Mesenchymal stem cell (in vitro differentiated cells and primary cell): ENCODE measurements around the gene BTN3A1.
A peak's percentile ranks its signal among the peaks of the same experiment; 100 is the strongest.

Experiments
- DNase-seq: peaks from one replicate; pipeline ENCODE4 v3.0.0-alpha.2; 2013
- H2AFZ ChIP-seq: one replicate; pipeline ENCODE4 v1.6.1; 2013; ENCODE audit warnings: low read depth, mild to moderate bottlenecking, control low read depth, inconsistent platforms, low read length, moderate library complexity
- H2AK5ac ChIP-seq: 2 replicates; pipeline ENCODE4 v1.6.1; 2013; ENCODE audit warnings: low read length, moderate library complexity, mild to moderate bottlenecking, inconsistent platforms; ENCODE audit not compliant: severe bottlenecking
- H2BK120ac ChIP-seq: one replicate; pipeline ENCODE4 v1.6.1; 2013; ENCODE audit warnings: low read depth, mild to moderate bottlenecking, inconsistent platforms, low read length, moderate library complexity
- H2BK12ac ChIP-seq, 2 experiments: one replicate each; pipeline ENCODE4 v1.6.1; 2013; ENCODE audit warnings: inconsistent platforms in 2 of 2, low read length in 2 of 2, mild to moderate bottlenecking in 2 of 2, moderate library complexity in 2 of 2, control low read depth in 1 of 2
- H2BK15ac ChIP-seq: one replicate; pipeline ENCODE4 v1.6.1; 2013; ENCODE audit warnings: mild to moderate bottlenecking, low read depth, inconsistent platforms; ENCODE audit not compliant: poor library complexity, severe bottlenecking
- H2BK5ac ChIP-seq: 2 replicates; pipeline ENCODE4 v1.6.1; 2013; ENCODE audit warnings: low read depth, mild to moderate bottlenecking, low read length, control low read depth, inconsistent platforms; ENCODE audit not compliant: poor library complexity, severe bottlenecking
- H3K14ac ChIP-seq, 2 experiments: one replicate each; pipeline ENCODE4 v1.6.1; 2013; ENCODE audit warnings: inconsistent platforms in 2 of 2, low read length in 2 of 2, control low read depth in 1 of 2, mild to moderate bottlenecking in 1 of 2, moderate library complexity in 1 of 2
- H3K18ac ChIP-seq, 2 experiments: one replicate each; pipeline ENCODE4 v1.6.1; 2013; ENCODE audit warnings: inconsistent platforms in 2 of 2, low read length in 2 of 2, control low read depth in 1 of 2, low read depth in 1 of 2, mild to moderate bottlenecking in 1 of 2
- H3K23ac ChIP-seq, 2 experiments: one replicate each; pipeline ENCODE4 v1.6.1; 2013; ENCODE audit warnings: inconsistent platforms in 2 of 2, low read length in 2 of 2, mild to moderate bottlenecking in 2 of 2, moderate library complexity in 2 of 2, control low read depth in 1 of 2
- H3K27ac ChIP-seq: 2 replicates; pipeline ENCODE4 v1.5.1; 2013; ENCODE audit warnings: mild to moderate bottlenecking, moderate library complexity, low read length, control low read depth, inconsistent platforms; ENCODE audit not compliant: poor library complexity, severe bottlenecking
- H3K27me3 ChIP-seq, 2 experiments: 2 replicates each; pipeline versions ENCODE4 v1.6.1 to v1.7.0; 2013; ENCODE audit warnings: low read length in 2 of 2, mild to moderate bottlenecking in 2 of 2, moderate library complexity in 2 of 2, control low read depth in 1 of 2, inconsistent platforms in 1 of 2; ENCODE audit not compliant: control insufficient read depth in 1 of 2, insufficient read depth in 1 of 2
- H3K36me3 ChIP-seq, 2 experiments: 2 replicates each; pipeline versions ENCODE4 v1.6.1 to v1.7.0; 2013; ENCODE audit warnings: low read length in 2 of 2, control low read depth in 1 of 2, inconsistent platforms in 1 of 2, low read depth in 1 of 2, mild to moderate bottlenecking in 1 of 2; ENCODE audit not compliant: insufficient read depth in 2 of 2, control insufficient read depth in 1 of 2
- H3K4ac ChIP-seq, 2 experiments: one replicate each; pipeline ENCODE4 v1.6.1; 2013; ENCODE audit warnings: inconsistent platforms in 2 of 2, low read length in 2 of 2, mild to moderate bottlenecking in 2 of 2, moderate library complexity in 2 of 2, control low read depth in 1 of 2, low read depth in 1 of 2
- H3K4me1 ChIP-seq: 2 replicates; pipeline ENCODE4 v1.6.1; 2013; ENCODE audit warnings: low read depth, low read length, control low read depth; ENCODE audit not compliant: control insufficient read depth, insufficient read depth
- H3K4me2 ChIP-seq: 2 replicates; pipeline ENCODE4 v1.6.1; 2013; ENCODE audit warnings: low read length, mild to moderate bottlenecking, inconsistent platforms; ENCODE audit not compliant: poor library complexity, severe bottlenecking
- H3K4me3 ChIP-seq, 2 experiments: 2 replicates each; pipeline versions ENCODE4 v1.5.1 to v1.7.0; 2013; ENCODE audit warnings: low read length in 2 of 2, mild to moderate bottlenecking in 2 of 2, control low read depth in 1 of 2, low read depth in 1 of 2; ENCODE audit not compliant: insufficient read depth in 1 of 2
- H3K79me1 ChIP-seq: replicated peaks from 2 replicates; pipeline ENCODE4 v1.6.1; 2013; ENCODE audit warnings: mild to moderate bottlenecking, control low read depth, low read length, inconsistent platforms; ENCODE audit not compliant: poor library complexity, severe bottlenecking
- H3K9ac ChIP-seq: 2 replicates; pipeline ENCODE4 v1.7.0; 2013; ENCODE audit warnings: mild to moderate bottlenecking, low read length, moderate library complexity
- H3K9me3 ChIP-seq: 2 replicates; pipeline ENCODE4 v1.7.0; 2013; ENCODE audit warnings: mild to moderate bottlenecking, low read length; ENCODE audit not compliant: control insufficient read depth
- H4K8ac ChIP-seq: one replicate; pipeline ENCODE4 v1.6.1; 2013; ENCODE audit warnings: inconsistent platforms, mild to moderate bottlenecking, low read length, moderate library complexity
- H4K91ac ChIP-seq: one replicate; pipeline ENCODE4 v1.6.1; 2013; ENCODE audit warnings: mild to moderate bottlenecking, low read length, inconsistent platforms
- WGBS: methylation state at CpG from one replicate; pipeline ENCODE4 v1.1.7; 2013; ENCODE audit warnings: mixed read lengths; 5-methylcytosine and 5-hydroxymethylcytosine counted together

The BTN3A1 gene

DNA sequence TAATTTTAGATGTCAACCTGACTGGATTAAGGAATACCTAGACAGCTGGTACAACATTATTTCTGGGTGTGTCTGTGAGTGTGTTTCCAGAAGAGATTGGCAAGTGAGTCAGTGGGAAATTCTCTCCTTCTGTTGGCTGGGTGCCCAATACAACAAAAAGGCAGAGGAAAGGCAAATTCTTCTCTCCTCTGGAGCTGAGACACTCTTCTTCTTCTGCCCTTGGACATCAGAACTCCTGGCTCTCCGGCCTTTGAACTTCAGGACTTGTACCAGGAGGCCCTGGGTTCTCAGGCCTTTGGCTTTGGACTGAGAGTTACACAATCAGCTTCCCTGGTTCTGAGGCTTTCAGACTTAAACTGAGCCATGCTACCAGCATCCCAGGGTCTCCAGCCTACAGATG lies 7.8 kb upstream of the BTN3A1 start:
- Histone ChIP-seq H2AFZ (no peak overlapping the region), H3K4me2 (no peak overlapping the region), H3K79me1 (peaks cover 4% of the 10 kb centered on the region), H2AK5ac (no peak overlapping the region), H3K4me1 (peaks cover 7% of the 10 kb centered on the region), H3K27ac (peak overlapping the region; percentile 37), H3K27me3 (no peaks in the 10 kb centered on the region), H4K8ac (no peak overlapping the region), H2BK15ac (no peak overlapping the region), H3K36me3 (peaks cover 25 to 27% of the 10 kb centered on the region in 2 experiments), H4K91ac (no peak overlapping the region), H3K18ac (no peak overlapping the region), H3K14ac (no peak overlapping the region), H2BK120ac (no peak overlapping the region), H3K4me3 (no peak overlapping the region), H3K9ac (no peak overlapping the region), H3K23ac (no peak overlapping the region), H3K9me3 (no peaks in the 10 kb centered on the region), H2BK5ac (no peak overlapping the region), H2BK12ac (no peak overlapping the region), H3K4ac (no peak overlapping the region)
- peak; percentile 60 for DNase-seq
- WGBS, result 81% methylated on average over 1 of the region's 1 CpG

GRCh38 chr6:26398555-26398954 lies 3.5 kb upstream of the BTN3A1 start:
- Histone ChIP-seq H2AK5ac (no peak overlapping the region), H3K4me3 (no peak overlapping the region), H3K4me2 (no peak overlapping the region), H4K8ac (no peak overlapping the region), H3K9me3 (no peaks in the 10 kb centered on the region), H3K27me3 (no peaks in the 10 kb centered on the region), H3K23ac (no peak overlapping the region), H2BK12ac (no peak overlapping the region), H3K79me1 (no peaks in the 10 kb centered on the region), H3K27ac (no peak overlapping the region), H3K14ac (no peak overlapping the region), H2BK120ac (no peak overlapping the region), H2AFZ (no peak overlapping the region), H3K36me3 (peaks cover 0 to under 1% of the 10 kb centered on the region in 2 experiments), H2BK15ac (no peak overlapping the region), H3K4ac (no peak overlapping the region), H3K4me1 (peaks cover 4% of the 10 kb centered on the region), H2BK5ac (no peak overlapping the region), H3K9ac (no peak overlapping the region), H3K18ac (no peak overlapping the region), H4K91ac (no peak overlapping the region)
- WGBS, result 100% methylated on average over 1 of the region's 1 CpG
- no peak for DNase-seq

- no peaks in the 10 kb centered on the region for H3K27me3 ChIP-seq
- no peak overlapping the region for H3K18ac ChIP-seq
- 85% methylated on average over 2 of the region's 2 CpGs for WGBS
- H2BK5ac ChIP-seq, result no peak overlapping the region
- peak overlapping the region in 1 of 2 experiments; percentile 29 for H2BK12ac ChIP-seq
- H3K4me1 ChIP-seq, result peaks cover 2% of the 10 kb centered on the region
- no peak overlapping the region for H3K9ac ChIP-seq
- no peak overlapping the region for H2BK120ac ChIP-seq
- H3K4me3 ChIP-seq, result no peak overlapping the region
- H4K8ac ChIP-seq, result no peak overlapping the region
- H2AFZ ChIP-seq, result peak overlapping the region; percentile 29
- H3K36me3 ChIP-seq, result peaks cover 0 to 9% of the 10 kb centered on the region in 2 experiments
- DNase-seq, result no peak
- no peak overlapping the region for H3K4ac ChIP-seq
- H3K14ac ChIP-seq, result no peak overlapping the region
- no peak overlapping the region for H2BK15ac ChIP-seq
- no peak overlapping the region for H2AK5ac ChIP-seq
- no peak overlapping the region for H3K27ac ChIP-seq
- H3K4me2 ChIP-seq, result no peak overlapping the region
- H3K23ac ChIP-seq, result no peak overlapping the region
- H3K79me1 ChIP-seq, result peaks cover 2% of the 10 kb centered on the region
- H3K9me3 ChIP-seq, result no peaks in the 10 kb centered on the region
- H4K91ac ChIP-seq, result no peak overlapping the region
These were observed 1.4 kb upstream of the BTN3A1 start for GRCh38 chr6:26400626-26401025.

- Histone ChIP-seq H3K23ac (no peak overlapping the region), H2BK5ac (no peak overlapping the region), H3K36me3 (peaks cover 0 to 13% of the 10 kb centered on the region in 2 experiments), H4K91ac (no peak overlapping the region), H3K9me3 (no peaks in the 10 kb centered on the region), H3K4ac (no peak overlapping the region), H3K14ac (no peak overlapping the region), H2BK120ac (no peak overlapping the region), H3K18ac (peak overlapping the region in 1 of 2 experiments; percentile 34), H4K8ac (no peak overlapping the region), H3K9ac (peak overlapping the region; percentile 87), H3K4me3 (peak overlapping the region in 1 of 2 experiments; percentile 81), H3K4me1 (peaks cover 2% of the 10 kb centered on the region), H2AFZ (no peak overlapping the region), H2AK5ac (peak overlapping the region; percentile 55), H3K4me2 (no peak overlapping the region), H3K79me1 (peaks cover 2% of the 10 kb centered on the region), H3K27ac (no peak overlapping the region), H3K27me3 (no peaks in the 10 kb centered on the region), H2BK12ac (no peak overlapping the region), H2BK15ac (no peak overlapping the region)
- WGBS, result 65% methylated on average over 7 of the region's 7 CpGs
- DNase-seq, result no peak
These were observed 587 bp upstream of the BTN3A1 start for GRCh38 chr6:26401389-26401986.
